GM06990 (cell line): ENCODE measurements around the gene KRTAP1-4.

Experiments used
- DNase-seq: peaks from one replicate; pipeline ENCODE4 v3.0.0-alpha.2; 2011; ENCODE audit not compliant: insufficient read length; ENCODE audit errors: extremely low read depth
- H3K27me3 ChIP-seq: replicated peaks from 2 replicates; pipeline ENCODE4 v1.6.0; 2011; ENCODE audit warnings: low read length; ENCODE audit not compliant: control insufficient read depth, insufficient read depth
- H3K36me3 ChIP-seq: 2 replicates; pipeline ENCODE4 v1.5.1; 2011; ENCODE audit warnings: low read length; ENCODE audit not compliant: control insufficient read depth, insufficient read depth
- H3K4me3 ChIP-seq: replicated peaks from 2 replicates; pipeline ENCODE4 v1.5.1; 2011; ENCODE audit warnings: low read depth, mild to moderate bottlenecking, control low read depth, low read length
- TF ChIP-seq, protein P1 (sequence below): IDR thresholded peaks from 2 replicates; pipeline ENCODE4 v1.5.1; 2011; ENCODE audit warnings: low read length, control low read depth, mild to moderate bottlenecking, inconsistent platforms; ENCODE audit not compliant: insufficient read depth, poor library complexity, severe bottlenecking

Gene KRTAP1-4

DNA sequence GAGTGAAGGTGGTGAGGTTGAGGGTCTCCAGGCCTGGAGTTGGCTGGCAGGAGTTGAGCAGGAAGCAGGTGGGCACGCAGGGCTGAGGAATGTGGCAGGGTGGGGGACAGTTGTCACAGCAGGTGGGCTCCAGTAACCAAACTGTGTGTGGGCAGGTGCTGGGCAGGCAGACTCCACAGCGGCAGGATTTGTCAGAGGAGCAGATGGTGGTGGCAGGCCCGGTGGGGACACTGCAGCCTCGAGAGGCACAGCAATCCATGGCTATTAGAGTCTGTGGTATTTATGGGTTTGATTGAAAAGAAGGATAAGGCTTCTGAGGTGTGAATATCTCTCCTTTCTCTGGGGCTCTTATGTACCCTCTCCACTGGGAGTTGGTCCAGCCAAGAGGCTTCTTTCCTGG, 36.2 kb downstream of the KRTAP1-4 start, which contains the start of gene KRTAP3-3:
TSS of gene KRTAP3-3 (minus strand) at position 326 of the 400 bp plus-strand sequence. CDS start at position 259, 67 bp downstream.
- DNase-seq, result no peak
- H3K4me3 ChIP-seq, result no peak within 1 kb of the TSS
- H3K27me3 ChIP-seq, result no peaks in the 10 kb centered on the region
- no peaks in the 10 kb centered on the region for H3K36me3 ChIP-seq
- TF ChIP-seq, protein P1, sequence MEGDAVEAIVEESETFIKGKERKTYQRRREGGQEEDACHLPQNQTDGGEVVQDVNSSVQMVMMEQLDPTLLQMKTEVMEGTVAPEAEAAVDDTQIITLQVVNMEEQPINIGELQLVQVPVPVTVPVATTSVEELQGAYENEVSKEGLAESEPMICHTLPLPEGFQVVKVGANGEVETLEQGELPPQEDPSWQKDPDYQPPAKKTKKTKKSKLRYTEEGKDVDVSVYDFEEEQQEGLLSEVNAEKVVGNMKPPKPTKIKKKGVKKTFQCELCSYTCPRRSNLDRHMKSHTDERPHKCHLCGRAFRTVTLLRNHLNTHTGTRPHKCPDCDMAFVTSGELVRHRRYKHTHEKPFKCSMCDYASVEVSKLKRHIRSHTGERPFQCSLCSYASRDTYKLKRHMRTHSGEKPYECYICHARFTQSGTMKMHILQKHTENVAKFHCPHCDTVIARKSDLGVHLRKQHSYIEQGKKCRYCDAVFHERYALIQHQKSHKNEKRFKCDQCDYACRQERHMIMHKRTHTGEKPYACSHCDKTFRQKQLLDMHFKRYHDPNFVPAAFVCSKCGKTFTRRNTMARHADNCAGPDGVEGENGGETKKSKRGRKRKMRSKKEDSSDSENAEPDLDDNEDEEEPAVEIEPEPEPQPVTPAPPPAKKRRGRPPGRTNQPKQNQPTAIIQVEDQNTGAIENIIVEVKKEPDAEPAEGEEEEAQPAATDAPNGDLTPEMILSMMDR, result no peak

DNA sequence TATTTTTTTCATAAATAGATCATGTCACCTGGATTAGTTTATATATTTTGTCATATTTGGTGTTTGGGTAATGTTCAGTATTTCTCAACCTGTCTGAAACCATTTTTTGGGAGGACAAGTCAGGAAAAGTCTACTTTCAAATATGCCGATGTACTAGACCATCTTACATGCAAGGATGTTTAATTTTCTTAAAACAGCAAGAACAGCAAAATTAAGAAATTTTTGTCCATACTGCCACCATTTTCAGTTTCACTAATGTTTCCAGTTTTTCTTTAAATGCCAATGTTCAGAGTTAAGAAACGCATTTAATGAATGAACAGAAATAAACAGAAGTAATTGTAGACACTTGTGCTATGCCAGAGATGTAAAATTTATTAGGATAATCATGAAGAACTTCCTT, 36.9 kb downstream of the KRTAP1-4 start:
- no peak overlapping the region for H3K4me3 ChIP-seq
- H3K36me3 ChIP-seq, result no peaks in the 10 kb centered on the region
- TF ChIP-seq, protein P1, result no peak
- no peak for DNase-seq
- no peaks in the 10 kb centered on the region for H3K27me3 ChIP-seq

DNA sequence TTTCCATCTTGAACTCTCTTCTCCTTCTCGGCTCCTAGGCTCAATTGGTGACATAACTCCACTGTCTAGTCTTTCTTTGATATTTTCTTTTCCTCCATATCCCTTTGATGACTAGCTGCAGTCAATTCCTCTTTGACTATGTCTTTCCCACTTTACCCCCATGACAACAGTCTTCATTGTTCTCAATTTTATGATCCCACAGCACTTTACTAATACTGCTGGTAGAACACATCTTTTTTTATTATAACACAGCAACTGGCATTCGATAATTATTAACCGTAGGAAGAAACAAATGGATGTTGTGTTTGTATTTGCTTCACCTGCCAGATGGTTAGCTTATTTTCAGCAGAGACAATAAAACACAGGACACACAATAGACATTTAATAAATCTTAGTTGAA, 37.3 kb downstream of the KRTAP1-4 start:
- Histone ChIP-seq H3K36me3 (no peaks in the 10 kb centered on the region), H3K27me3 (no peaks in the 10 kb centered on the region), H3K4me3 (no peak overlapping the region)
- DNase-seq, result no peak
- TF ChIP-seq, protein P1, result no peak

DNA sequence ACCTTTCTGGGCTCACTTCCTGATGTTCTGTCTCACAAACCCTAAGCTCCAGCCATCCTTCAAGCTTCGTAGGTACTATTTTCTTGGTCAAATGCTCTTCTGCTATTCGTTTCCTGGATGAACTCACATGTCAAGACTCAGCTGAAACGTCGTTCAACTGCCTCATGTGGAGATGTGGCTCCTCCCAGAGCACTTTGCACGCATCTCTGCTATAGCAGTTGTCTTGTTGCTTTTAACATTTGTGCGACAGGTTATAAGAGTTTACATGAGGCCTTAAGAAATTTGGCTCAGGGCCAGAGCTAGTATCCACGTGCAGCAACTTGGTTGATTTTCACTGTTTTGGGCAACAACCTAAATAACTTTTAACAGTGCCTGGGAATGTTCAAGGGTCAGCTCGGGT, 43.1 kb downstream of the KRTAP1-4 start:
- DNase-seq, result no peak
- Histone ChIP-seq H3K36me3 (no peaks in the 10 kb centered on the region), H3K4me3 (no peak overlapping the region), H3K27me3 (no peaks in the 10 kb centered on the region; the same call in 1 of the 2 replicates)
- TF ChIP-seq, protein P1, result no peak

DNA sequence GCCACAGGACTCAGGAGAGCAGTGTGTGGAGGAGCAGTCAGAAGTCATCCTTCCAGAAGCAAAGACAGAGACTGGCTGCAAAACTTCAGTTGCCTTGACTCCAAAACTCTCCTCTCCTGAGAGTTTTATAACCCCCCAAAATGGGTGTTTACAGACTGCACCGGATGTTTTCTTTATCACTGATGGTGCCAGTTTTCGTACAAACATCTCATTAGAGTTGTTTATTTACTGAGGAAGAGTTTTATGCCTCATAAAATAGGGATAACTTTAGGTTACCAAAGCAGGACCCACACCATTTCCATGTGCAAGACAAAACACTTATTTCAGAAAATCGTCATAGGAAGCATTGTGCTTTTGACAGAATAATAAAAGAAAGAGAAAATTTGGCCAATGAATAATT, 45.8 kb downstream of the KRTAP1-4 start, which contains the start of gene KRT40:
TSS of gene KRT40 (minus strand) at position 101 of the 400 bp plus-strand sequence. CDS start at position 48, 53 bp downstream.
- no peaks in the 10 kb centered on the region for H3K36me3 ChIP-seq
- no peak within 1 kb of the TSS for H3K4me3 ChIP-seq
- TF ChIP-seq, protein P1, result no peak
- no peaks in the 10 kb centered on the region; the same call in 1 of the 2 replicates for H3K27me3 ChIP-seq
- DNase-seq, result no peak

DNA sequence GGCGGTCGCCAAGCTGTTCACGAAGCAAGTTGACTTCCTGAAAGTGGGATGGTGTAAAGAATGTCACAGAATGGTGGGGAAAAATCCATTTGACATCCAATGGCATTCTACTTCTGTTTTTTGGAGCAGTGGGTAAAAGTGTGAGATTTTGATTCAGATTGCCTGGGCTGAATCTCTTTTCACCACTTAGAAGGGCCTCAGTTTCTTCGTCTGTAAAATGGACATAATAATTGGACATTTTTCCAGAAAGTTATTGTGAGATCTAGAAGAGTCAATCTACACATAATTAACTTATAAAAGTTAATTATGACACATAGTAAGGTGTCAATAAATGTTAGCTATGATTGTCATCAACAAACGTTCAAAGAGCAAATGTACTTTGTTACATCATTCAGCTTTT, 48.9 kb downstream of the KRTAP1-4 start:
- Histone ChIP-seq H3K36me3 (no peaks in the 10 kb centered on the region), H3K4me3 (no peak overlapping the region), H3K27me3 (no peaks in the 10 kb centered on the region; the same call in 1 of the 2 replicates)
- TF ChIP-seq, protein P1, result no peak
- DNase-seq, result no peak
